ENCODE measurements around the gene PLPP1.
A peak's percentile ranks its signal among the peaks of the same experiment; 100 is the strongest.

The PLPP1 gene

GRCh38 chr5:55533521-55534435 lies 986 bp downstream of the PLPP1 start:
- H3K4me3 ChIP-seq (ENCODE audit: low read depth, low read length): peak overlapping the region; percentile 92
- TF ChIP-seq CTCF (IDR thresholded peaks at IDR 0.05): no peak

GRCh38 chr5:55530669-55531068 lies 4.1 kb downstream of the PLPP1 start:
- Histone ChIP-seq H3K9me3 (ENCODE audit: control insufficient read depth, low read length) (no peaks in the 10 kb centered on the region), H3K79me2 (peaks cover 17% of the 10 kb centered on the region), H2AFZ (no peak overlapping the region), H3K4me2 (ENCODE audit: low read length) (no peak overlapping the region), H3K27ac (peak overlapping the region; percentile 26), H3K27me3 (ENCODE audit: control insufficient read depth, insufficient read depth, low read length) (no peaks in the 10 kb centered on the region), H3K36me3 (ENCODE audit: control insufficient read depth, insufficient read depth, low read length) (no peaks in the 10 kb centered on the region), H3K4me3 (ENCODE audit: low read depth, low read length) (no peak overlapping the region), H3K9ac (no peak overlapping the region), H3K4me1 (peaks cover 8% of the 10 kb centered on the region)
- TF ChIP-seq CTCF (IDR thresholded peaks at IDR 0.05): no peak

More at GRCh38 chr5:55533521-55534435, 986 bp downstream of the PLPP1 start:
- Histone ChIP-seq H3K9ac (no peak overlapping the region), H3K4me1 (peaks cover 9% of the 10 kb centered on the region), H3K27ac (peak overlapping the region; percentile 90), H2AFZ (peak overlapping the region; percentile 97), H3K27me3 (ENCODE audit: control insufficient read depth, insufficient read depth, low read length) (no peaks in the 10 kb centered on the region), H3K79me2 (peaks cover 9% of the 10 kb centered on the region), H3K9me3 (ENCODE audit: control insufficient read depth, low read length) (no peaks in the 10 kb centered on the region), H3K36me3 (ENCODE audit: control insufficient read depth, insufficient read depth, low read length) (no peaks in the 10 kb centered on the region), H3K4me2 (ENCODE audit: low read length) (peak overlapping the region; percentile 85)

- Histone ChIP-seq H3K4me1 (no peaks in the 10 kb centered on the region), H3K27me3 (ENCODE audit: control insufficient read depth, insufficient read depth, low read length) (no peaks in the 10 kb centered on the region), H3K9me3 (ENCODE audit: control insufficient read depth, low read length) (no peaks in the 10 kb centered on the region), H3K79me2 (peaks cover 11% of the 10 kb centered on the region), H3K4me3 (ENCODE audit: low read depth, low read length) (no peak overlapping the region), H3K9ac (no peak overlapping the region), H3K27ac (no peak overlapping the region), H3K36me3 (ENCODE audit: control insufficient read depth, insufficient read depth, low read length) (no peaks in the 10 kb centered on the region), H3K4me2 (ENCODE audit: low read length) (no peak overlapping the region), H2AFZ (no peak overlapping the region)
- no peak for TF ChIP-seq CTCF (IDR thresholded peaks at IDR 0.05)
Measured at GRCh38 chr5:55524816-55525215, 9.9 kb downstream of the PLPP1 start.

- peaks cover 3% of the 10 kb centered on the region for H3K4me1 ChIP-seq
- no peak overlapping the region for H2AFZ ChIP-seq
- no peaks in the 10 kb centered on the region for H3K36me3 ChIP-seq (ENCODE audit: control insufficient read depth, insufficient read depth, low read length)
- no peaks in the 10 kb centered on the region for H3K9me3 ChIP-seq (ENCODE audit: control insufficient read depth, low read length)
- no peaks in the 10 kb centered on the region for H3K27me3 ChIP-seq (ENCODE audit: control insufficient read depth, insufficient read depth, low read length)
- H3K79me2 ChIP-seq: peaks cover 13% of the 10 kb centered on the region
- H3K27ac ChIP-seq: no peak overlapping the region
- no peak overlapping the region for H3K9ac ChIP-seq
- no peak overlapping the region for H3K4me3 ChIP-seq (ENCODE audit: low read depth, low read length)
- TF ChIP-seq CTCF (IDR thresholded peaks at IDR 0.05): no peak
- H3K4me2 ChIP-seq (ENCODE audit: low read length): no peak overlapping the region
Measured at GRCh38 chr5:55523293-55523692, 11.5 kb downstream of the PLPP1 start.

All from parathyroid adenoma (tissue), 2 donors.